Forelimb muscle (tissue), 1 donor: Measurements from ENCODE around the gene IFT25. TPM values are rescaled to one million over a fixed set of nuclear protein-coding genes. Genes with fewer than 3 reads are reported as not detected.
A peak's percentile ranks its signal among the peaks of the same experiment; 100 is the strongest.
"Not testable (repeated sequence)": the region's sequence is repeated elsewhere in the genome, so short reads cannot be mapped to it uniquely, and the experiment has no call there.

Experiments
- DNase-seq: peaks from one replicate; pipeline ENCODE4 v3.0.0-alpha.2; 2013; ENCODE audit warnings: low read depth
- polyA plus RNA-seq: library from polyadenylated mRNA; unstranded; fragments of 120-200 nt; gene quantifications from one replicate; pipeline ENCODE4 v1.2.1, GENCODE V29; 2013; ENCODE audit not compliant: insufficient read length

Gene IFT25
- polyA plus RNA-seq, 1 donor, result 22.2 TPM

DNA sequence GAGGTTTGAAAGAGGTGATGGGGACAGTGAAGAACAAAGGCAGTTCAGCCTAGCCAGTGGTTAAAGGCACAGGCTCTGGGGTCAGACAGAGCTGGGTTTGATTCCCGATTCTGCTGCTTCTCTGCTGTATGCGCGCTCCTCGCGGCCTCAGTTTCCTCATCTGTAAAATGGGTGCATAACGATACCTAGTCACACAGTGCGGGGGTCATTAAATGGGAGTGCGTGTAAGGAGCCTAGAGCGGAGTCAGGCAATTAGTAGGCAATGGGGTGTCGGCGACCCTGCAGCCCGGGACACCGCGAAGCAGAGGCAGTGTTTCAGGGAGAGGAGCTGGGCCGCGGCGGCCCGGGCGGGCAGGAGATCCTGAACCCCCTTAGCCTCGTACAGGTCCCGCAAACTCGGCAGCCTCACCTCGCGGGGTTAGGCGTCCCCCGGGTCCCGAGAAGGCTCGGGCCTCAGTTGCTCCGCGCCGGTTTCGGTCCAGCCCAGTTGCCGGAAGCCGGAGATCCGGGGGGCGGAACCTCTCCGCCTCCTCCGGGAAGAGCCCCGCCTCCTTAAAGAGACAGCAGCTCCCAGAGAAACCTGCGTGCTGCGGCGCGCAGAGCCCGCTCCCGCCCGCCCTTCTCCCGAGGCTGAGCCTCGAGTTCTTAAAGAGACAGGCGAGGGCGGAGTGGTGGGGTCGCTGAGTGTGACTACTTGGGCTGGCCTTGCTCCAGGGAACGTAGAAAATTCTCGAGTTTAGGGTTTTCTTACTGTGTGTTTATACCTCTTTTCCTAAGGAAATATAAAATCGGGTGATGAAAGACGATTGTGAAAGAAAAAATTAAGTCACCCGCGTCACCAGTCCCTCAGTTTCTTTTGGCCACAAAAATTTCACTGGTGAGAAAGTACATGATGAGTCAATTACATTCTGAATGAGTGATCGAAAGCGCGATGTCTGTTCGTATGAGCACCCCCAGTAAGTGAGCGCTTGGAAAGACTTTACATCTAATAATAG is 55.9 kb downstream of the IFT25 start, which contains the start of gene YIPF1:
Gene YIPF1, minus strand, starts transcription at position 494 of the 995 bp plus-strand sequence. CDS start 860 bp downstream, outside the sequence.
- peak; percentile 73 for DNase-seq

DNA sequence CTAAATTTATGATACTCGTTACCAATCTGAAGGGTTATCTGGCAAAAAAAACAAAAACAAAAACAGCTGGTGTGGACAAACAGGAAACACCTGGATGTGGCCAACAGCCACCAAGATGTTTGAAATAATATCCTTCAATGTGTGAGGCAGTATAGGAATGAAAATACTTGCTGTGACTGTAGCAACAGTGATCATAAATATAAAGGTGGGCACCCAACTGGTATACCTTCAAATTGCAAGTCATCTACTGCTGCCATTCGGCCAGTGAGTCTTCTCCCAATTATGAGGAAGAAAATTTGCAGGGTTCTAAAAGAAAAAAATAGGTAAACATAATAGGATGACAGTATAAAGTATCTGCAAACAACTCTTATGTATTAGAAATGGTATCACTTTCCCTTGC is 56.8 kb downstream of the IFT25 start:
- no peak for DNase-seq

DNA sequence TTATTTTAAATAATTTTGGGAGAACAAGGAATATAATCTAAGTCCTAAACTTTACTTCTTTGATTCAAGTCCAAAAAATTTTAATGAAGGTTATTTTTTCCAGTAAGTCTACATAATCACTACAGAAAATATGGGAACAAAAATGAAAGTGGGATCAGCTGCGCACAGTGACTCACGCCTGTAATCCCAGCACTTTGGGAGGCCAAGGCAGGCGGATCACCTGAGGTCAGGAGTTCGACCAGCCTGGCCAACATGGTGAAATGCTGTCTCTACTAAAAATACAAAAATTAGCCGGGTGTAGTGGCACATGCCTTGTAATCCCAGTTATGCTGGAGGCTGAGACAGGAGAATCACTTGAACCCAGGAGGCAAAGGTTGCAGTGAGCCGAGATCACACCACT is 61.9 kb downstream of the IFT25 start:
- not testable (repeated sequence) for DNase-seq

DNA sequence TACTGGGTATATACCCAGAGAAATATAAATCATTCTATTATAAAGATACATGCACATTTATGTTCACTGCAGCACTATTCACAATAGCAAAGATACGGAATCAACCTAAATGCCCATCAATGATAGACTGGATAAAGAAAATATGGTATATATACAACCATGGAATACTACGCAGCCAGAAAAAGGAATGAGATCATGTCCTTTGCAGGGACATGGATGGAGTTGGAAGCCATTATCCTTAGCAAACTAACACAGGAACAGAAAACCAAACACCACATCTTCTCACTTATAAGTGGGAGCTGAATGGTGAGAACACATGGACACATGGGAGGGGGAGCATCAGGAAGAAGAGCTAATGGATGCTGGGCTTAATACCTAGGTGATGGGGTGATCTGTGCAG is 63.6 kb downstream of the IFT25 start:
- not testable (repeated sequence) for DNase-seq

DNA sequence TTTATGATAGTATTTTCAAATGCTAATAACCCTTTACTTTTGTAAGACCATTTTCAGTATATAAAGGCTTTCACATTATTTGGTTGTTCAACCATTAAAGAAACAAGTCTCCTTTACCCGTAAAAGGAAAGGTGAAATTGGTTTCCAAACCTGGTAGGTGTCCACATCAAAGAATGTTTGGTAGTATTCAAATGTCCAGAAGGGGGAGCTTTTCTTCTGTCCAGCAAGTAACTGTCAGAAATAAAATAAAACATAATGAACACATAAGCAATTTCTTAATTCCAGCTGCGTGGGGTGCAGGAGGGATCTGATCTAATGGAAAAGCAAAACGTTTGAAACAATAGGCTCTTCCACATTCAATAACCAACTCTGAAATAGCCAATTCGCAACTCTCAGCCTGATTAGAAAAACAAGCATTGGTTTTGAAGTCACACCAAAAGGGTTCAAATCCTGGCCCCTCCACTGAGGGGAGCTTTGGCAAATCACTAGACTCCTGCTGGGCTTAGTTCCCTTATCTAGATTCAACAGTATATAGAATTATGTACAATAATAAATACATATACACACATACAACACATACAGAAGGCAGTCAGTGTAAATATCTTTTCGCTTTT is 66.9 kb downstream of the IFT25 start:
- no peak for DNase-seq

DNA sequence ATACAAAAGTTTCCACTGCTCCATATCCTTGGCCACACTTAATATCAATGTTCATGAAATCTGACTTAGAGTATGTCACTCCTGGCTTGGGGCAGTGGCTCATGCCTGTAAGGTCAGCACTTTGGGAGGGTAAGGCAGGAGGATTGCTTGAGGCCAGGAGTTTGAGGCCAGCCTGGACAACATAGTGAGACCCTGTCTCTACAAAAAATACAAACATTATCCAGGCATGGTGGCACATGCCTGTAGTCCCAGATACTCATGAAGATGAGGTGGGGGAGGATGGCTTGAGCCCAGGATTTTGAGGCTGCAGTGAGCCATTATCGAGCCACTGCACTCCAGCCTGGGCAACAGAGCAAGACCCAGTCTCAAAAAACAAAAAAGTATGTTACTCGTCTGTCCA is 70.3 kb downstream of the IFT25 start:
- not testable (repeated sequence) for DNase-seq

DNA sequence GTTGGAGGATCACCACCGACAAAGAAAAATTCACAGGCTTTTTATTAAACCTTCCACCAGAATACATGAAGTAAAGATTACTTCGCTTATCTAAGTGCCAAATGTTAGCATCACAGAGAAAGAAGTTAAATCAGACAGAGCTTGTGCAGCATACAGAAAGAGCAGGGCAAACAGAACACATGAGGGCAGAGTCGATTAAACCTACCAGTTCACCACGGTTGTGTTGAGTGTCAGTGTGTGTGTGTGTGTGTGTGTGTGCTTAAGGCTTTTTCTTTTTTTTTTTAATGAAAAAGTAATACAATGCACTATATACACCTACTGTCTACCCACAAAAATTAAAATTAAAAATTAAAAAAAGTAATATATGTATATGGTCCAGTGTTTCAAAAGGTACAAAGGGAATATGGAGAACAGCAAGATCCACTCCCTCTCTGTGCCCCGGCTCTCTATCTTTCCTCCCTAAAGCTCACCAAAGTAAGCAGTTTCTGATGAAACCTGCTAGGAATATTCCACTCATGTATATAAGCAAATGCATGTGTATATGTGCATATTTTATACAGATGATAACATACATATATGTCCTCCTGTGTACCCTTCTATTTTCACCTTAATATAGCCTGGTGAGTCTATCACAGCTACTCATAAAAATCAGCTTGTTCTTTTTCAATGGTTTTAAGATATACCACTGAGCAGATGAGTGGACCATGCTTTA is 73.6 kb downstream of the IFT25 start:
- DNase-seq, result no peak

Other genes with a start within 250 kb of the IFT25 start
- gene GLIS1, start 206.5 kb downstream of the IFT25 start, polyA plus RNA-seq, result 0.06 TPM
- gene NDC1, start 107.4 kb downstream of the IFT25 start, polyA plus RNA-seq, result 9.3 TPM
- gene YIPF1, start 55.9 kb downstream of the IFT25 start, polyA plus RNA-seq, result 13.8 TPM
- 0.37 TPM for gene DIO1, start 51.5 kb downstream of the IFT25 start, polyA plus RNA-seq
- 21.0 TPM for gene LRRC42, start 651 bp upstream of the IFT25 start, polyA plus RNA-seq
- not detected for gene LDLRAD1, start 72.5 kb upstream of the IFT25 start, polyA plus RNA-seq
- gene TMEM59, start 107.5 kb upstream of the IFT25 start, polyA plus RNA-seq, result 137 TPM
- 5.4 TPM for gene TCEANC2, start 107.9 kb upstream of the IFT25 start, polyA plus RNA-seq
- 0.08 TPM for gene CDCP2, start 207.3 kb upstream of the IFT25 start, polyA plus RNA-seq